Activated naive CD4-positive, alpha-beta T cell treated with anti-CD3 and anti-CD28 coated beads, Interleukin-2, amount 50 U/mL, for 72 hours (primary cell): Measurements from ENCODE around the gene CSF3R. TPM values are rescaled to one million over a fixed set of nuclear protein-coding genes. Genes with fewer than 3 reads are reported as not detected.
"Not testable (repeated sequence)": the region's sequence is repeated elsewhere in the genome, so short reads cannot be mapped to it uniquely, and the experiment has no call there.

ENCODE experiments used
- ATAC-seq, 2 donors: fragments of 150-1000 bp; cut with Tn5 transposase; 2 replicates each; pipeline ENCODE4 v1.10.0; 2021; ENCODE audit warnings: mild to moderate bottlenecking in 2 of 2, moderate library complexity in 2 of 2
- DNase-seq, 2 donors: peaks; one replicate each; pipeline ENCODE4 v3.0.0; 2021 to 2022; ENCODE audit warnings: low spot score in 2 of 2
- H3K27ac Mint-ChIP-seq, 2 donors: one replicate each; pipeline ENCODE4 v1.8.0; 2022; ENCODE audit warnings: mild to moderate bottlenecking in 2 of 2, mixed read lengths in 2 of 2
- H3K36me3 Mint-ChIP-seq, 2 donors: one replicate each; pipeline ENCODE4 v1.8.0; 2022; ENCODE audit warnings: mixed read lengths in 2 of 2
- H3K9me3 Mint-ChIP-seq, 2 donors: one replicate each; pipeline ENCODE4 v1.8.0; 2022; ENCODE audit warnings: mixed read lengths in 2 of 2
- total RNA-seq, 2 donors: library from RNA; stranded (reverse); gene quantifications; one replicate each; pipeline ENCODE4 v1.2.3, GENCODE V29; 2022

Gene CSF3R
- total RNA-seq, 2 donors from 2014 or later, result 0.61 to 1.5 TPM

DNA sequence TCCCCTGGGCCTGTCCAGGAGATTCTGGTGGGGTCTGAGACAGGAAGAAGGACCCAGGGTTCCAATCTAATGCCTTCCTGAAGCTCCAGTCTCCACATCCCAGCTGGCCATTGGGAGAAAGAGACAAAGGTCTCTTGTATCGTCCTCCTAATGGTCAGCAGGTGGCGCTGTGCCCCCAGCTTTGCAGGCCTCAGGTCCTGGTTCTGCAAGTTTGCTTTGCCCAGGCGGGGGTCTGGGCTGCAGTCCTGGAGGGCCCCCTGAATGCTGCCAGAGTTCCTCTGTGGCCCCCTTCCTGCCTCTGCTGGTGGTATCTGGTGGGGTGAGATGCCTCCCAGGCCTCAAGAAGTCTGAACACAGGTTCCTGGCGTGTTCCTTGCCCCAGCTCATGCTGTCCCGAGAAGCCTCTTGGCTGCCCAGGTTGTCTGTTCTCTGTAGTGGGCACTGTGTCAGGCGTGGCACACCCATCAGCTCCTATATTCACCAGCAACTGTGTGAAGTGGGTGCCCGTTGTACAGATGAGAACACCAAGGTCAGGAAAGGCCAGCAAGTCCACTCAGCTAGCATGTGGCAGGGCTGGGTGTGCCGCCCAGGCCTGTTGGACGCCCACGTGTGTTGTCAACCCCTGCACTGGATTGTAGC, 33.8 kb upstream of the CSF3R start:
- DNase-seq (peak in 1 of 2 donors; percentile 43), ATAC-seq (peak; percentile 71 to 73)
- no peaks in the 10 kb centered on the region for H3K9me3 Mint-ChIP-seq
- H3K27ac Mint-ChIP-seq, result no peak overlapping the region
- no peaks in the 10 kb centered on the region for H3K36me3 Mint-ChIP-seq

DNA sequence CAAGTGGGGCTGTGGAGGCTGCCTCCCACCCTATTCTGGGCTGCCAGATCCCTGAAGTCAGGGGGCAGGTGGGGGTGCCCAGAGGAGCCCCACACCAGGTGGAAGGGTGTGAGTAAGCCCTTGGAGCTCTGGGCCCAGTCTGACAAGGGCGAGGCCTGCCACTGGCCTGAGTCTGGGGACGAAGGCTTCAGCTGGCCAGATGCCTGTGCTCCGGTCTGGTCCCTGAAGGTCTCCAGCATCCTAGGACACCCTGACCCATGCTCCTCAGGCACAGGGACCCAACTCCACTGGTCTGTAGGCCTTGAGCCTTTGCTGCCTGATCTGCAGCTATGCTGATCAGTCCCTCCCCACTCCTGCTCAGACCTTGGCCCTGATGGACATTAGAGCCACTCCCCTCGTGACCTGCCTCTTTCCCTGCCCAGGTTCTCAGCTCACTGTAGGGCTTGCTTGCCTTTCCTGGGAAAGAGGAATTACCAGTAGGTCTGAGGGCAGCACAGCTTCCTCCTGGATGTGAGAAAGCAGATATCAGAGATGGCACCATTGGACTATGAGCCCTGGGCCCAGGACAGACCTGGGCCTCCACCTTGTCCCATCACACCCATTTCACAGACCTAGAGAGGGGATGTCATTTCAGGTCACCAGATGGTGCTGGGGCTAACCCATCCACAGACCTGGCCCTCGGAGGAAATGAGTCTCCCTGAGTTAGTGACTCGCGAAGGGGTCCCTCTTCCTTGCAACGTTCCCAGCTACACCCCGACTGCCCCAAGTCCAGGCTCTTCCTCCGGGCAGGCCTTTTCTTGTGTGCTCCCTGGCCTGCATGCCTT, 32.8 kb upstream of the CSF3R start:
- H3K9me3 Mint-ChIP-seq, result no peaks in the 10 kb centered on the region
- no peak overlapping the region for H3K27ac Mint-ChIP-seq
- no peak for ATAC-seq
- DNase-seq, result no peak
- no peaks in the 10 kb centered on the region for H3K36me3 Mint-ChIP-seq

DNA sequence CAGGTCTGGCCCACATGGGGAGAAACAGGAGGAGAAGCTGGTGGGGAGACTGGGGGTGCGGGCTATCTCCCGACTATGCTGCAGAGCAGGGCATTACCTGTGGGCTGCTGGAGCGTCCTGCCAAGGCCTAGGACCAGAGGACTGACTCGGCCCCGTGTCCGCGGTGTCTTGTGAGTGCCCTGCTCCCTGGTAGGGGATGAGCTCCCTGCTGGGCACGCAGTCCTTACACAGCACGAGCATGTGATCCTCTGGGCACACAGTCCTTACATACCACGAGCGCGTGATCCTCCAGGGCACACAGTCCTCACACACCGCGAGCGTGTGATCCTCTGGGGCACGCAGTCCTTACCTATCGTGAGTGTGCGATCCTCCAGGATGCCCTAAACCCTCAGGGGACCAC, 31.8 kb upstream of the CSF3R start:
- DNase-seq (no peak), ATAC-seq (no peak)
- H3K36me3 Mint-ChIP-seq, result no peaks in the 10 kb centered on the region
- H3K9me3 Mint-ChIP-seq, result no peaks in the 10 kb centered on the region
- peak overlapping the region in 1 of 2 donors; percentile 20 for H3K27ac Mint-ChIP-seq

DNA sequence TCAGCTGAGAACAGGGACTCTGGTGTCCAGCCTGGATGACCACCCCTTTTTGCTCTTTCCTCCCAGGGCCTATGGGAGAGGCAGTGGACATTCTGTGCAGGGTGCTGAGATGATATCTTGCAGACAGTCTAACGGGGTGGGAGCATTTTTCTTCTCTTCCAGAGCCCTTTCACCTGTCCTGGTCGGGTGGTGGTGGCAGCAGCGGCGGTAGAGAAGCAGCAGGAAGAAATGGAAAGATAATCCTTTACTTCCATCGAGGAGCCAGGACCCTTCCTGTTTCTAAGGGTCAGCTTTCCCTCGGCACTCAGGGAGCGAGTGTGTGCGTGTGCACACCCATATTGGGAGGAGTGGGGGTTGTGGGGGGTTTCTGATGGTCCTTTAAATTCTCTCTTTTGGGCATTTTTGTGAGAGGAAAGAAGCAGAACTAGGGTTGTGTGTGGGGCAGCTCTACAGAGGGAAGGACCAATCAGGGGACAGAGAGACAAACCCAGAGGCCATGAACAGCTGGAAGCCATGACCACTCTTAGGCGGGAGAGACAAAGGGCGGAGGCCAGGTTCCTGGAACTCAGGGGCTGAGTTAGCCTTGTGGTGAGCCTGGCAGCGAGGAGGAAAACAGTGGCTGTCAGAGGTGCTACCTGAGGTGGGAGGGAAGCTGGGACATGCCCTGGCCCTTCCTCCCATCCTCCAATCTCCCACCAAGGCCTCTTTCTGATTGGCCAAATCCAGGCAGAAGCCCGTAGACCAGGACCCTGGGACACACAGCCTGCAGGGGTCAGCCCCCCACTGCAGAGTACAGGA, 31.2 kb upstream of the CSF3R start:
- H3K27ac Mint-ChIP-seq, result peak overlapping the region; percentile 36 to 85
- H3K9me3 Mint-ChIP-seq, result no peaks in the 10 kb centered on the region
- ATAC-seq, result no peak
- no peak for DNase-seq
- no peaks in the 10 kb centered on the region for H3K36me3 Mint-ChIP-seq

DNA sequence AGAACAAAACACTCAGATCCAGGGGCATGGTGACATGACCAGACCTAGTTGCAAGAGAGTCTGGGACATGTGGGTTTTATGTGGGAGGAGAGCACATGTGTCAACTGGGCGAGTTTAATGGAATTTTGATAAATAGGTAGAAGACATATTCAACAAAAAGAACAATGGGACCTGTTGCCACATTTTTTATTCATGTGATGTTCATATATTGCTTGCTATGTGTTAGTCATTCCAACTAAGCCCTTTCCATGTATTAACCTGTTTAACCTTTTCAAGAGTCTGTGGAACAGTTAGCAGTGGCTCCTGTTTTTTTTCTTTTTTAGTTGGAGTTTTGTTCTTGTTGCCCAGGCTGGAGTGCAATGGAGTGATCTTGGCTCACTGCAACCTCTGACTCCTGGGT, 30.1 kb upstream of the CSF3R start:
- no peaks in the 10 kb centered on the region for H3K9me3 Mint-ChIP-seq

DNA sequence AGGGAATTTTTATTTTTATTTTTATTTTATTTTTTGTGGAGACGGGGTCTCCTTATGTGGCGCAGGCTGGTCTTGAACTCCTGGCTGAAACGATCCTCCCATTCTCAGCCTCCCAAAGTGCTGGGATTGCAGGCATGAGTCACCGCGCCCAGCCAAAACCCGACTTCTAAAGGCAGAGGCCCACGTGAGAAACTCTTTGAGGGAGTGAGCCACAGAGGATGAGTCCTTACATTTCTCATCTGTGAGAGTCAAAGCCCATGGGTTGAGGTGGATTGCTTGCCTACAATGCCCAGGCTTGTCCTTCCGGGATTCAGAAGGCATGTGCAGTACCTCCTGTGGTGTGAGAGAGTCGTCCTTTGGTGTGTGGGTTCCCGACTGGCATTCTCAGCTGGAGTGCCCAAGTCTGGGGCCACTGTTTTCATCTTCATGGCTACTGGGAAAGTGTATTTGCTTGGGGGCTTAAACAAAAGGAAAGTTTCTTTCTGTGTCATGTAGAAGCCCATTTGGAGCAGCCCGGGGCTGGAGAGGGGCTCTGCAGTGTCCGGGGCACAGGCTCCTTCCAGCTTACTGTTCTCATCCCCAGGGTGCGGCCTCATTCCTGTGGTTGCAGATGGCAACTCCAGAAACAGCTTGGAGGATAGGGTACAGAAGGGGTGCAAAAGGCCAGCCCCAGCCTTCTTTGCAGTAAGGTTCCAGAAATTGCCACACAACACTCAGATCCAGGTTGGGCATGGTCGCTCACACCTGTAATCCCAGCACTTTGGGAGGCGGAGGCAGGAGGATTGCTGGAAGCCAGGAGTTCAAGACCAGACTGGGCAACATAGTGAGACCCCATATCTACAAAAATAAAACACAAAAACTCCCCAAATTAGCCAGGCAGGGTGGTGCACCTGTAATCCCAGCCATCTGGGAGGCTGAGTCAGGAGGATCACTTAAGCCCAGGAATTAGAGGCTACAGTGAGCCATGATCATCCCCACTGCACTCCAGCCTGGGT, 29.4 kb upstream of the CSF3R start:
- Mint-ChIP-seq H3K9me3 (no peaks in the 10 kb centered on the region), H3K27ac (no peak overlapping the region), H3K36me3 (no peaks in the 10 kb centered on the region)
- no peak for DNase-seq
- ATAC-seq, result no peak

More for the DNA sequence above, 30.1 kb upstream of the CSF3R start:
- Mint-ChIP-seq H3K27ac (no peak overlapping the region), H3K36me3 (no peaks in the 10 kb centered on the region)
- DNase-seq (no peak), ATAC-seq (no peak)

DNA sequence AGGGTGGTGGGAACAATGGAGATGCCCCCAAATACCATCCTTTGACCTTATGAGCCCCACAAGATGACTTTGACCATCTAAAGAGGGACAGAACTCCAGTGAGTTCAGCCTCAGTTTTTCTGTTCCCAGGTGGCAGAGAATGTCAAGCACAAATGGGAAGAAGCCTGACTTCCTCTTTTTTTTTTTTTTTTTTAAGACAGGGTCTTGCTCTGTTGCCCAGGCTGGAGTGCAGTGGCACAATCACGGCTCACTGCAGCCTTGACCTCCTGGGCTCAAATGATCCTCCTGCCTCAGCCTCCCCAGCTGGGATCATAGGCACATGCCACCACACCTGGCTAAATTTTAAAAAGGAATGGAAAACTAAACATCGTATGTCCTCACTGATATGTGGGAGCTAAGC, 28.5 kb upstream of the CSF3R start:
- H3K9me3 Mint-ChIP-seq, H3K36me3 Mint-ChIP-seq: not testable (repeated sequence)

DNA sequence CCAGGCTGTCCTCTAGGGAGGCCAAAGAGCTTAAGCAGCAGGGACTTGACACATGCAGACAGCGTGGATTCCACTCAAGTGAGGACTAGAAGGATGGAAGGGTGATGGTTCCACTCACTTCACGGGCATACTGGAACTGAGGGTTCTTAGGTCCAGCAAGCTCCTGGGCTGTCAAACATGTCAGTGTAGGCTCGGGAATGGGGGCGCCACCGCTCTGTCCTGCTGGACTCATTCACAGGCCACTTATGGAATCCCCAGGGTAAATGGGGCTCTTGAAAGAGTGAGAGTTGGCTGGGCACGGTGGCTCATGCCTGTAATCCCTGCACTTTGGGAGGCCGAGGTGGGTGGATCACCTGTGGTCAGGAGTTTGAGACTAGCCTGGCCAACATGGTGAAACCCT, 27.7 kb upstream of the CSF3R start:
- Mint-ChIP-seq H3K9me3 (no peaks in the 10 kb centered on the region), H3K27ac (no peak overlapping the region), H3K36me3 (no peaks in the 10 kb centered on the region)
- DNase-seq (no peak), ATAC-seq (no peak)

More for the DNA sequence above, 28.5 kb upstream of the CSF3R start:
- not testable (repeated sequence) for ATAC-seq, H3K27ac Mint-ChIP-seq, DNase-seq

DNA sequence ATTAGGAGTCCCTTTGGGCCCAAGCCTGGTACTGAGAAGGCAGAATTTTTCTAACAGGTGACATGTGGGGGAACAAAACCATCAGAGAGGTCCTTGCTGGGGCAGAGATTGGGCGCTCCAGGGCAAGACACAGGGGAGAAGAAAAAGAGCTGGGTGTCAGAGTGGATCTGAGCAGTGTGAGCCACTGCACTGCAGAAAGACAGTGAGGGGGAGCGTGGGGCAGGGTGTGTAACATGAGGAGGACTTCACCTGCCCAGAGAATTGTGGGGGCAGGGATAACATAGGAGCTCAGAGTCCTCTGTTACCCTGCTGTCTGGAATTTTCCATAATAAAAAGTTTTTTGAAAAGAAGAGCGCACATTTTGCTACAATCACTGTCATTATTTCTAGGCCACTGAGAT, 25.5 kb upstream of the CSF3R start:
- Mint-ChIP-seq H3K36me3 (no peaks in the 10 kb centered on the region), H3K9me3 (no peaks in the 10 kb centered on the region), H3K27ac (no peak overlapping the region)
- DNase-seq, result no peak
- no peak for ATAC-seq

DNA sequence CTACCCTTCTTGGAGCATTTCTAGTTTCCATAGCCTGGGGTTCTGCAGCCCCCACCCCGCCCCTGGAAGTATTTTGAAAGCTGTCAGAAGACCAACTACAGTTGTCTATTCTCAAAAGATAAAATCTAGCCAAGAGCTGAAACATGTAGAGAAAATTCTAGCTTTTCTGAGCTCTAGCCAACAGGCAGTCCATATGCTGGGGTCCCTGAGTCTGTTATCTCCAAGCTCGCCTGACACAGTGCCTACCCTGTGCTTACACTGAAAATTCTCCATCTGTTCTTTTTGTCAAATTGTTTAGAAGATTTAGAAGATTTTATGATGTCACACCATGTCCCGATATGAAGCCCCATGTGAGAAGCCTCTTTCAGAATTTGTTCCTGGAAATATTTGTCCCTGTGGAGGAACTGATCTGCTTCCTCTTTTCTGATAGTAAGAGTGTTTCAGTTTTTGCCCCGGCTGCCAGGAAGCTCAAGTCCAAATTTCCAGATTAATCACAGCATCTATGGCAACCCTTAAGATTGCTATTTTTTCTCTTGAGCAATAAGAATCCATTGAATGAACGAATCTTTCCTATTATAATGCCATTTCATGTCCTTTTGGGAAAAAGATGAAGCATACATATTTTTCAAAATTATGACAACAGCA, 23.7 kb upstream of the CSF3R start:
- Mint-ChIP-seq H3K27ac (no peak overlapping the region), H3K9me3 (no peaks in the 10 kb centered on the region), H3K36me3 (no peaks in the 10 kb centered on the region)
- no peak for DNase-seq
- ATAC-seq, result no peak

DNA sequence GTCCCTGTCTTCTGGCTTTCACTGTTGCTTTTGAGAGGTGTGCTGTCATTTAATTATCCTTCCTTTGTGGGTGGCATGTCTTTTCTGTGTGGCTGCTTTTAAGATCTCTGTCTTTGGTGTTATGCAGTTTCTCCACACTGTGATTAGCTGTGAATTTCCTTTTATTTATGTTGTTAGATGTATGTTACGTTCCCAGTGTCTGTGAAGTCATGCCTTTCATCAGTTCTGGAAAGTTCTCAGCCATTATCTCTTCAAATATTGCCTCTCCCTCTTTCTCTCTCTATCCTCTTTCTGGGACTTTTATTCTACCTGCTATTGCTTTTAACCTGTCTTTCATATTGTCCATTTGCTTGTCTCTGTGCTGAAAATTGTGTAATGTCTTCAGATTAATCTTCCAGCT, 21.0 kb upstream of the CSF3R start:
- Mint-ChIP-seq H3K9me3 (no peaks in the 10 kb centered on the region), H3K27ac (no peak overlapping the region), H3K36me3 (no peaks in the 10 kb centered on the region)
- DNase-seq (no peak), ATAC-seq (no peak)

DNA sequence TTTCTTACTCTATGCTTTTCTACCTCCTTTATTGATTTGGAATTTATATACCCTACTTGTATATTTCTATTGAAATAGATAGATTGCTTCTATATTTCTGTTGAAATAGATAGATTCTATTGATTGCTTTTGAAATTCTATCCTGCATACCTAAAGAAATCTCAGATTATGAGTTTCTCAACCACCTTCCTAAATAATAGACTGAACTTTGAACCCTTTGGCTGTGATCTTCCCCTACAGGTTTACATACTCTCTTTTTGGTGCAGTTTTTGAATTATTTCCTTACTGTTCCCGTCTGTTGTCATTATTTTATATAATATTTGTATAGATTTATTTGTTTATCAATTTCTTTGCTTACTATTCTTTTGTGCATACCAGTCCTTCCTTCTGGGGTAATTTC, 20.4 kb upstream of the CSF3R start:
- no peak for ATAC-seq
- no peaks in the 10 kb centered on the region for H3K9me3 Mint-ChIP-seq
- no peaks in the 10 kb centered on the region for H3K36me3 Mint-ChIP-seq
- no peak for DNase-seq
- no peak overlapping the region for H3K27ac Mint-ChIP-seq

DNA sequence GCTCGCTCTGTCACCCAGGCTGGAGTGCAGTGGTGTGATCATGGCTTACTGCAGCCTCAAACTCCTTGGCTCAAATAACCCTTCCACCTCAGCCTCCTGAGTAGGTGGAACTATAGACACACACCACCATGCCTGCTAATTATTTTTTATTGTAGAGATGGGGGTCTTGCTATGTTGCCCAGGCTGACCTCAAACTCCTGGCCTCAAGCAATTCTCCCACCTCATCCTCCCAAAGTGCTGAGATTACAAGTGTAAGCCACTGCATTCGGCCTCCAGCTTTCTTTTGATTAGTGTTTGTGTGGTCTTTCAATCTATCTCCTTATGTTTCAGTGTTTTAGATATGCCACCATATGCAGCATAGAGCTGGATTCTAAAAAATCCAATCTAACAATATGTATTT, 19.9 kb upstream of the CSF3R start:
- no peak for DNase-seq
- no peaks in the 10 kb centered on the region for H3K36me3 Mint-ChIP-seq
- H3K27ac Mint-ChIP-seq, result no peak overlapping the region
- ATAC-seq, result no peak
- no peaks in the 10 kb centered on the region for H3K9me3 Mint-ChIP-seq

DNA sequence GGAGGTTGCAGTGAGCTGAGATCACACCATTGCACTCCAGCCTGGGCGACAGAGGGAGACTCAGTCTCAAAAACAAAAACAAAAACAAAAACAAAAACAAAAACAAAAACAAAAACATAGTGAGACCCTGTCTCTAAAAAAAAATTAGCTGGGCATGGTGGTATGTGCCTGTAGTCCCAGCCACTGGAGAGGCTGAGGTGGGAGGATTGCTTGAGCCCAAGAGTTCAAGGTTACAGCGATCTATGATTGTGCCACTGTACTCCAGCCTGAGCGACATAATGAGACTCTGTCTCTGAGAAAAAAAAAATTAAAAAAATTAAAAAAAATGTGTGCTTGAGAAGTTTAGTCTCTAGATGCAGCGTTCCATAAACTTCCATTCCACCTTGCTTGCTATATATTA, 19.2 kb upstream of the CSF3R start:
- DNase-seq, H3K9me3 Mint-ChIP-seq, H3K36me3 Mint-ChIP-seq, ATAC-seq, H3K27ac Mint-ChIP-seq: not testable (repeated sequence)

DNA sequence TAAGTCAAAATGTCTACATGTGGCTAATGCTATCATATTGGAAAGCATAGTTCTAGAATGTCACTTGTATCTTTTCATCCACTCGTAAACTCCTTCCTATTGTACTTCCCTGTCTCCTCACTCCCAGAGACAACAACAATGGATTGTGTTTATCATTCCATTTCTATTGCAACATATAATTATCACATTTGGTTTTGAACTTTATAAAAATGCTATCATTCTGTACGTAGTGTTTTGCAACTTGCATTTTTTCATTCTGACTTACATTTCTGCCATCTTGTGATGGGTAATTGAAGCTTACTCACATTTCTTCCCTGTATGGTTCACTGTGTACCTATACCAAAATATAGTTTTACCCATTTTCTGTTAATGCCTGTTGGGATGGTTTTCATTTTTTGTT, 14.5 kb upstream of the CSF3R start:
- H3K36me3 Mint-ChIP-seq, result no peaks in the 10 kb centered on the region
- ATAC-seq (no peak), DNase-seq (no peak)
- no peak overlapping the region for H3K27ac Mint-ChIP-seq
- H3K9me3 Mint-ChIP-seq, result no peaks in the 10 kb centered on the region

DNA sequence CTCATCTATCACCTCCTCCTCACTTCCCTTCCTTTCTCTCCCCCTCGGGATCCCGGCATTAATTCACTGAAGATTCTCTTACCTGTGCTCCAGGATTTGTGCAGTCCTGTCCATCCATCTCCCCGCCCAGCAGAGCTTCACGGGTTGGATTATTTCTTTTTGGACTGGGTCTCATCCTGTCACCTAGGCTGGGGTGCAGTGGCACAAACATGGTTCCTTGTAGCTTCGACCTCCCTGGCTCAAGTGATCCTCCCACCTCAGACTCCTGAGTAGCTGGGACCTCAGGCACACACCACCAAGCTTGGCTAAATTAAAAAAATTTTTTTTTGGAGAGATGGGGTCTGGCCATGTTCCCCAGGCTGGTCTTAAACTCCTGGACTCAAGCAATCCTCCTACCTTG, 12.3 kb upstream of the CSF3R start:
- H3K9me3 Mint-ChIP-seq, result no peaks in the 10 kb centered on the region
- DNase-seq (no peak), ATAC-seq (no peak)
- H3K27ac Mint-ChIP-seq, result no peak overlapping the region
- H3K36me3 Mint-ChIP-seq, result no peaks in the 10 kb centered on the region
